Measurements from ENCODE around the gene TSPAN4.

TSPAN4 gene

GRCh38 chr11:823441-824291 is 19.0 kb upstream of the TSPAN4 start:
- DNase-seq (ENCODE audit: low read depth in 2 of 2) = no peak

DNA sequence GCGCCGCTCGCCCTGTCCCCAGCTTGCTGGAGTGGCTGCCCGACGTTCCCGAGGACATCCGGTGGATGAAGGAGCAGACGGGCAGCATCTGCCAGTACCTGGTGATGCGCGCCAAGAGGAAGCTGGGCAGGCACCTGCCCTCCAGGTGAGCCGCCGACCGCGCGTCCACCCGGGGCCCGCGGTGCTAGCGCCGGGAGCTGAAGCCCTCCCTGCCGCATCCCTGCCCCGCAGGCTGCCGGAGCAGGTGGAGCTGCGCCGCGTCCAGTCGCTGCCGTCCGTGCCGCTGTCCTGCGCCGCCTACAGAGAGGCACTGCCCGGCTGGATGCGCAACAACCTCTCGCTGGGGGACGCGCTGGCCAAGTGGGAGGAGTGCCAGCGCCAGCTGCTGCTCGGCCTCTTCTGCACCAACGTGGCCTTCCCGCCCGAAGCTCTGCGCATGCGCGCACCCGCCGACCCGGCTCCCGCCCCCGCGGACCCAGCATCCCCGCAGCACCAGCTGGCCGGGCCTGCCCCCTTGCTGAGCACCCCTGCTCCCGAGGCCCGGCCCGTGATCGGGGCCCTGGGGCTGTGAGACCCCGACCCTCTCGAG is 18.3 kb upstream of the TSPAN4 start:
- DNase-seq (ENCODE audit: low read depth in 2 of 2) = no peak

DNA sequence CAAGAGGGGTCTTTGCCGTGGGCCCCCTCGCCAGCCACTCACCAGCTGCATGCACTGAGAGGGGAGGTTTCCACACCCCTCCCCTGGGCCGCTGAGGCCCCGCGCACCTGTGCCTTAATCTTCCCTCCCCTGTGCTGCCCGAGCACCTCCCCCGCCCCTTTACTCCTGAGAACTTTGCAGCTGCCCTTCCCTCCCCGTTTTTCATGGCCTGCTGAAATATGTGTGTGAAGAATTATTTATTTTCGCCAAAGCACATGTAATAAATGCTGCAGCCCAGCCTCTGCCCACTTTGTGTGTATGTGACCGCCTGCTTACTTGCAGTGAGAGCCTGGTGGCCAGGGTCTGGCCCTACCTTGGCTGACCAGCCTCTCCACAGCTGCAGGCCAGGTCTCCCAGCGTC is 17.7 kb upstream of the TSPAN4 start:
- no peak for DNase-seq (ENCODE audit: low read depth in 2 of 2)

GRCh38 chr11:825366-826226 is 17.1 kb upstream of the TSPAN4 start:
- DNase-seq (ENCODE audit: low read depth in 2 of 2) = no peak

DNA sequence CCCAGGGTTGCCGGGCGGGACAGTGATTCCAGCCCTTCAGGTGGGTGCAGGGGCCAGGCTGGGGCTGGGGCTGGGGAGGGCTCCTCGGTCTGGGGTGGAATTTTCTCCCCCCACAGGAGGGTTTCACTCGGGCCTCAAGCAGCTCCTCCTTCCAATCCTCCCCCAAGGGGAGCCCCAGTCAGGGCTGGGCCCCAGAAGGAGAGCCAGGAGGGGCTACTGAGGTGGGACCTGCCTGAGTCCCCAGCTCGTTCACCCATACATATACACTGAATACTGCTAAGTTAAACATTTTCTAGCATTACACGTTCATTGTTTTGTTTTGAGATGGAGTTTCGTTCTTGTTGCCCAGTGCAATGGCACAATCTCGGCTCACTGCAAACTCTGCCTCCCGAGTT is 16.4 kb upstream of the TSPAN4 start:
- no peak for DNase-seq (ENCODE audit: low read depth in 2 of 2)

DNA sequence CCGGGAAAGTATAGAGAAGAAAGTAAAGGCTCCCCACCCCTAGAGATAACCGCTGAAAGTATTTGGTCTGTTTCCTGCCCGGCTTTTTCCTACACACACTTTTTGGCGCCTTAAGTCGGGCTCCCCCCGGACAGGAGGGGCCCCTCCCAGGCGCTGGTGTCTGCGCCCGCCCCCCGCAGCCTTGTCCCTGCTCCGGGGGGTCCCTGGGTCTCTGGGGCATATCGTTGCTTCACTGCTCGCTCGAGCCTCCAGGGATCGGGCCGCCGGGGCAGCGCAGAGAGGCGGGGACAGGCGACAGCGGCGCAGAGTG is 15.9 kb upstream of the TSPAN4 start:
- DNase-seq (ENCODE audit: low read depth in 2 of 2) = no peak

DNA sequence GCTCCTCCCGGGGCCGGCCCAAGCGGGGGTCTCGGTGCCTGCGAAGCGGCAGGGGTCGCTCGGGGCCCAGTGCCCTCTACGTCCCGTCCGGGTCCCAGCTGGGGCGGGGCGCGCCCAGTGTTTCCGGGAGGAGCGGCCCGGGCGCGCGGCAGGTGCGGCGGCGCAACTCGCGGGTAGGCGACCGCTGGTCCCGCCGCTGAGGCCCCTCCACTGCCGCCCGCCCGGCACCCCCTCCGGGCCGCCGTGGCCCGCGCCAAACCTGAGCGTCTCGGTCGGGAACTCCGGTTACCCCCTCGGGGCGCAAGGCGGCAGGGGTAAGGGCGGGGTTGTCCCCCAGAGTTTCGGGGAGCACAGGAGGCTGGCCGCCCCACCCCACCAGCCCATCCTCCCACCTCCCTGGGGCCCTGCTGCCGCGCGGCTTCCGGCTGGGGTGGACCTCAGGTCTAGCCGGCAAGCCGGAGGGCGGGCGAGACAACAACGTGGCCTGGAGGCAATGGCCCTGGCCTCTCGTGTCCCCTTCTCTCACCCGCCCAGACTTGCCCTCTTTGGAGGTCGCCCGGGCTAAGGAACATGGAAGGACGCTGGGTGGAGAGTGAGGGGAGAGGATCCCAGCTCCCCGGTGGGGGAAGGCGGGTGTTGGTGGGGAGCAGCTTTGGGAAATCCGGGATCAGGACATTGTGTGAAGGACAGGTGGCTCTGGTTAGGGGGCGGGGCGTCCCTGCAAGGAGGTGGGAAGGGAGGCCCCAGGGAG is 15.3 kb upstream of the TSPAN4 start:
- DNase-seq (ENCODE audit: low read depth in 2 of 2) = no peak

DNA sequence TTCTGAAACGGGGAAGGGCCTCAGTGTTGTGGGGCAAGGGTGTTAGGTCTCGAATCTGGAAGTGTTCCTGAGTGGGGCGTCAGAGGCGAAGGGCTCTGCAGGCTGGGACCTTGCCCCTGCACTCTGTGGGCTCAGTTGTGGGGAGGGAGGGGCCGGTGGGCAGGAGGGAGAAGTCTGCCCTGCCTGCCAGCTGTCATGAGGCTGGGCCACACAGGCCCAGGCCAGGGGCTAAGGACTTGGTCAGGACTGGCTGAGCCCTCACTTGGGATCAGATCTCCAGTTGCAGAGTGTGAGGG is 14.8 kb upstream of the TSPAN4 start, which contains the start of gene CRACR2B:
TSS of gene CRACR2B (plus strand) at position 23 of the 296 bp plus-strand sequence. CDS start 689 bp downstream, outside the sequence.
- no peak for DNase-seq (ENCODE audit: low read depth in 2 of 2)

GRCh38 chr11:828506-829175 is 14.0 kb upstream of the TSPAN4 start:
- DNase-seq (ENCODE audit: low read depth in 2 of 2) = no peak

- no peak for DNase-seq (ENCODE audit: low read depth in 2 of 2)
These were observed 13.3 kb upstream of the TSPAN4 start for GRCh38 chr11:829176-829846.

DNA sequence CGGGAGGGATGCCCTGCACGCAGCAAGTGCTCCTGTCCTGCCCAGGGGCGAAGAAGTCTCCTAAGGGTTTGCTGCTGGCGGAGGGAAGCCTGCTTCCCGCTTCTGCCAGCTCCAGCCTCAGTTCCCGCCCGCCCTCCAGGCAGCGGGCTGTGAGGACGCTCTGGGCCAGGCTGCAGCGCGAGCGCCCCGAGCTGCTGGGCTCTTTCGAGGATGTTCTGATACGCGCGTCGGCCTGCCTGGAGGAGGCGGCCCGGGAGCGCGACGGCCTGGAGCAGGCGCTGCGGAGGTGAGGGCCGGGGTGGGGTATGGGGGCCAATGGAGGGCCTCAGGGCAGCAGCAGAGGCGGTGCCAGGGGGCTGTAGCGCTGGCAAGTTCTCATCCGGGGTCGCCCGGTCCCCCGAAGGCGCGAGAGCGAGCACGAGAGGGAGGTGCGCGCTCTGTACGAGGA is 12.8 kb upstream of the TSPAN4 start:
- no peak for DNase-seq (ENCODE audit: low read depth in 2 of 2)

GRCh38 chr11:830295-831117 is 12.1 kb upstream of the TSPAN4 start:
- DNase-seq (ENCODE audit: low read depth in 2 of 2) = peak; percentile 64 to 75

GRCh38 chr11:831118-831864 is 11.4 kb upstream of the TSPAN4 start:
- DNase-seq (ENCODE audit: low read depth in 2 of 2) = no peak

GRCh38 chr11:831961-832528 is 10.6 kb upstream of the TSPAN4 start:
- DNase-seq (ENCODE audit: low read depth in 2 of 2) = no peak

DNA sequence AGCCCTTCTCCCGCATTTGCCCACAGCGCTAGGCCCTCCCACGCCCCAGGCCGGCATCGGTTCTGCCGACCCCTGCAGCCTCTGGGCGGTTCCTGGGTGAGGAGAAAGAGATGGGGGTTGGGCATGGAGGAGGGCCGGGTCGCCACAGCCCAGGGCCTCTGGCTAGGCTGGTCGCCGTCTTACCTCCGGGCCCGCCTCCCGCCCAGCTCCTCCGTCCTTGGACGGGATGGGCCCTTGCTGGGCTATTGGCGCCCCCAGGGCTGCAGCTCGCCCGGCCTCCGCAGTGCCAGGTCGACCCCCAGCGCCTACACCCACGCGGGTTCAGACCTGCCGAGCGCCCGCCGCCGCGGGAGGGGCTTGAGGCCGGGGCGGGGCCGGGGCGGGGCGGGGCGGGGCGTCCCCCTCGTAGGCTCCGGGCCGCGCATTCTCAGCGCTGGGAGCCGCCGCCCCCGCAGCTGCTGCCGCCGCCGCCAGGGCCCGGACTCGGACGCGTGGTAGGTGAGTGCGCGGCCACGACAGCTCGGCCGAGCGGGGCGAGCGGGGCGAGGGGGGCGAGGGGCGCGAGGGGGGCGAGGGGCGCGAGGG is 10.0 kb upstream of the TSPAN4 start, which contains the start of gene CD151:
TSS of gene CD151 (plus strand) at position 424 of the 585 bp plus-strand sequence. CDS start 3,118 bp downstream, outside the sequence.
- DNase-seq (ENCODE audit: low read depth in 2 of 2) = peak in 1 of 2 donors; percentile 52

- no peak for DNase-seq (ENCODE audit: low read depth in 2 of 2)
These were observed 9.4 kb upstream of the TSPAN4 start for GRCh38 chr11:833114-833791.

GRCh38 chr11:833849-834311 is 8.8 kb upstream of the TSPAN4 start:
- no peak for DNase-seq (ENCODE audit: low read depth in 2 of 2)

Measured in stimulated activated CD8-positive, alpha-beta memory T cell treated with anti-CD3 and anti-CD28 coated beads, Interleukin-2, amount 100 ng/mL, for 48 hours (primary cell).